HG03565 (cell line): ENCODE measurements around the gene HEMK1.

ENCODE experiments used
- ATAC-seq: cut with Tn5 transposase; IDR thresholded peaks from one replicate; pipeline ENCODE4 v1.9.1; 2021; ENCODE audit warnings: mild to moderate bottlenecking, moderate library complexity; ENCODE audit not compliant: unreplicated experiment

HEMK1 gene

DNA sequence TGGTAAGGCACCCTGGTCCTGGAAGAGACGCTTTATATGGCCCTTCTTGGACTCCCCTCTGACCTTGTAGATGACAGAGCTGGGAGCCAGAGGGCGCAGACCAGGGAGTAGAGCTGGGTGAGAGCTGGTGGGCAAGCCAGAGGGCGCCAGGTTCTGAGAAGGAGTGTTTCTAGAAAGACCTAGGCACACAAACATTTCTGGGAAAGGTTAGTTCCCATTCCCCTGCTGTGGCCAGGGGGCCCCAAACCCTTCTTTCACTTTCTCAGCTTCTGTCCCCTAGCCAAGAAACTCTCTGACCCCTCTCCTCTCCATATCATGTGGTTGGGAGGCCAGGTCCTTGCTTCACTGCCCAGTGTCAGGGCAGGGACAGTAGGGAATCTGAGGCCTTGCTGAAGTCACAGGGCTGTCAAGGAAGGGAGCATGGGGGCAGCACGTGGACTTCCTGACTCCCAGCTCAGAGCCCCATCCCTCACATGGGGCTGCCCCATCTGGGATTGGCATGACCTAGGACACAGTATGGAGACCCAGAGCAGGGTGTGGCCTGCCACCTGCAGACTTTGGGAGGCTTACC is 3.6 kb downstream of the HEMK1 start:
- ATAC-seq = no peak

DNA sequence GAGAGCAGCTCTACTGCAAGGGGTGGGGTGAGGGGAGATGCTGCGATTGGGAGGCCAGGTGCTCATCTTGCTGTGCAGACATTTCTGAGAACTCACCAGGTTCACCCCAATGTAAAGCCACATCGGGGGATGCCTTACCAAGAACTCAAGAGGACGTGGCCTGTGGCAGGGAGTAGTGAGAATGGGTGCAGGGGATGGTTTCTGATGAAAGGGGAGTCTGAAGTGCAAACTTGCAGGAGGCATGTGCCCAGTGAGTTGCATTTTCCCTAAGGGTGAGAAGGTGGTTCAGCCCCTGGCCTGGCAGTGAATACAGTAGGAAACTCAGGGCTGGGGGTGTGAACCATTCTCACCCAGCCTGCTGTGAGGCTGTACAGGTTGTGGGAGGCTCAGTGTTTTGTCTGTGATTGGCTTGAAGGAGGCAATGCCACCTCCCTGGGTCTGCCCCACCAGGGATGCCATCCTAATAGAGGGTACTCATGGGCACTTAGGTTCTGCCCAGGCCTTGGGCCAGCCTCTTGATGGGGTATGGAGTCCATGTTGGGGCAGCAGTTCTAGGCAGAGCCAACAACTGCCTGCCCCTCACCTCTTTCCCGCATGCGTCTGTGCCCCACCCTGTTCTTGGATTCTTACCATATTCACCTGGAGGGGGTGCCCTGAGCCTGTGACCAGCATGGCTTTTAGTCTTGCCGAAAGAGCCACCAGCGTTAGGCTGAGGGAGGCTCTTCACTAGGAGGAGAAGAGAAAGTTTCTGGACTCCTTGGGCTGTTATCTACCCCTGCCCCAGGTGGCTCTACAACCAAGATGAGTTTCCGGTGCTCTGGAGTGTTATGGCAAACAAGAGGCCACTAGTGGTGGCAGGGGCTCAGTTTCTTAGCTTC is 4.5 kb downstream of the HEMK1 start:
- no peak for ATAC-seq

- ATAC-seq = no peak
Measured at GRCh38 chr3:50574444-50574831, 5.1 kb downstream of the HEMK1 start.

DNA sequence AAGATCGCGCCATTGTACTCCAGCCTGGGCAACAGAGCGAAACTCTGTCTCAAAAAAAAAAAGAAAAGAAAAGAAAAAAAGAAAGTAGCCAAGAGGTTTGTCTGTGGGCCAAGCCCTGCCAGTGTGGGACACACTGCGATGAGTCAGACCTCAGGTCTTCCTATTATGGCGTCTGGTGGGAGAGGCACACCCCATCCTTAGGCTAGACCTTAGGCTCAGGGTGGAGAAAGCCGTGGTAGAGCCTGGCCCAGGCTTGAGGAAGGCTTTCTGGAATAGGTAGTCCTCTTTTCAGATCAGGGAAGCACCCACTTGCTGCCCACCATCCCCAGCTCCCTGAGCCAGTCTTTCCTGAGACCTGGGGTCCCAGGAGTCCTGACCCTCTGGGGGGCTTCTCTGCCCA is 6.0 kb downstream of the HEMK1 start:
- ATAC-seq = no peak

GRCh38 chr3:50577348-50577747 is 8.0 kb downstream of the HEMK1 start:
- no peak for ATAC-seq

DNA sequence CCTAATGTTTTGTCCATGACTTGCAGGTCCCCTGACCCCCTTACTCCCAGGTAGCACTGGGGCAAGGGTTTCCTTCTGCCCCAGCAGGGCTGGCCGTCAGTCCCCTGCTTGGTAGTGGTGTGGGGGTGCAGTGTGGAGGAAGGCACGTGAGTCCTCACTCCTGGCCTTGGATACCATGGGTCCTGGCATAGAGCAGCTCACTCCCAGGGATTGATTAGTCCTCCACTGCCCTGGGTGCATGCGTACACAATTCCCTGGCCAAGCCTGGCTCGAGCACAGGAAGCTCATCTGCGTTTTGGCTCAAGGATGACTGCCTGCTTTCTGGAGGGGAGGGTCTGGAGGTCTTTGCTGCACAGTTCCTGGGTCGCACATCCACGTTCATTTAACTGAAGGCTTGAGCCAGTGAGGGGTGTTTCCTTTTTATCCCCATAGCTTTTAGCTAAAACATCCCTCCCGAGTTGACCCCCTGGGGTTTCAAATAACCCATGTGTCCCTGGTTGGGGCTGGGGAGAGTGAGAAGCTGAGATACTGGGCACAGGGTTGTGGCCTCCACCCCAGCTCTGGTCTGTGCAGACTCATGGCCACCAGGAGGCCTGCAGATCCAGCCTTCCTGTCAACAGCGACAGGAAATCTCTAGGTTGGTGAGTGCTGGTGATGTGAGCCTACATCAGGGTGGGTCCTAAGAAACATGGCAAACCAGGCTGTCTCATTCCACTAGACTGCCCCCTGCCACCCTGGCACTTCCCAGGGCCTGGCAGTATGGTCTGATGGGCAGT is 11.5 kb downstream of the HEMK1 start:
- no peak for ATAC-seq

DNA sequence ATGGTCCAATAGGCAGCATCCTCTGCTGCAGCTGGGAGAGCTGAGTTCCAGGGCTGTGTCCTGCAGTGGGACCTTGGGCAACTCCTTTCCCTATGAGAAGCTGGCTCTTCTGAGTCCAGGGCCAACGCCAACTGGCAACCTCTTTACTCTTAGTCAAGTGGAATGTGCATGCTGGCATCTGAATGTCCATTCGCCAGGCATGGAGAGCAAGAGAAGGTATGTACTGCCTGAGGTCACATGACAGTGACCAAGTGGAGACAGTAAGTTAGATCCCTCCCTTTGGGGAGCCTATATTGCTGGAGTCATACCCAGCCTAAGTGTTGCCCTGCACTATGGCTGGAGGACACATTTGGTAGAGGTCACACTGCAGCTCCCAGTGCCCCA is 12.1 kb downstream of the HEMK1 start:
- no peak for ATAC-seq

DNA sequence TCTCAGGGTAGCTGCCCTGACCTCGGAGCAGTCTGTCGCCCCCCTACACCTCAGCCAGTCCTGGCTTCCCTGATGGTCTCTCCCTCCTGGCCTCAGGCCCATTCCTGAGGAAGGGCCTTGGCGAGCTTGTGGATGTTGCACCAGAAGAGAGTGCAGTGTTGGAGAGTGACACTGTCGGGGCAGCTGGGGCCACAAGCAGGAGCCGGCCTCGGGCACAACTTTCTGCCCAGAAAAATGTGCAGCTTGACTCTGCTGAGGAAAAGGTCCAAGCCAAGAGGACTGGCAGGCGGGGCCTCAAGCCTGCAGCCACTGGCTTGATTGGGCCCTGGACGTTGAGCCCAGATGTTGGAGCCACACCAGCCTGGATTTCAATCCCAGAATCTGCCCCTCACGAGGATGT is 12.8 kb downstream of the HEMK1 start:
- no peak for ATAC-seq

GRCh38 chr3:50583897-50584296 is 14.6 kb downstream of the HEMK1 start:
- no peak for ATAC-seq

DNA sequence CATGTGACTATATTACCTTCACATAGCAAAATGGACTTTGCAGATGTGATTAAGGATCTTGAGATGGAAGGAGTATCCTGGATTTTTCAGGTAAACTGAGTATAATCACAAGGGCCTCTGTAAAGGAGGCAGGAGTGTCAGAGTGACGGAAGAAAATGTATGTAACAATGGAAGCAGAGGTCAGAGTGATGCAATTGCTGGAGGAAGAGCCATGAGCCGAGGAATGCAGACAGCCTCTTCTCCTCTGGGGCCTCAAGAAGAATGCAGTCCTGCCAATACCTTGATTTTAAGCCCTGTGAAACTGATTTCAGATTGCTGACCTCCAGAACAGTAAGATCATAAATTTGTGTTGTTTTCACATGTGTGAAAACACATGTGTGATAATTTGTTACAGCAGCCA is 15.1 kb downstream of the HEMK1 start:
- no peak for ATAC-seq

GRCh38 chr3:50585919-50586762 is 16.8 kb downstream of the HEMK1 start:
- ATAC-seq = no peak

- ATAC-seq = no peak
Measured at GRCh38 chr3:50586763-50587070, 17.4 kb downstream of the HEMK1 start.

GRCh38 chr3:50587373-50587772 is 18.1 kb downstream of the HEMK1 start:
- no peak for ATAC-seq

DNA sequence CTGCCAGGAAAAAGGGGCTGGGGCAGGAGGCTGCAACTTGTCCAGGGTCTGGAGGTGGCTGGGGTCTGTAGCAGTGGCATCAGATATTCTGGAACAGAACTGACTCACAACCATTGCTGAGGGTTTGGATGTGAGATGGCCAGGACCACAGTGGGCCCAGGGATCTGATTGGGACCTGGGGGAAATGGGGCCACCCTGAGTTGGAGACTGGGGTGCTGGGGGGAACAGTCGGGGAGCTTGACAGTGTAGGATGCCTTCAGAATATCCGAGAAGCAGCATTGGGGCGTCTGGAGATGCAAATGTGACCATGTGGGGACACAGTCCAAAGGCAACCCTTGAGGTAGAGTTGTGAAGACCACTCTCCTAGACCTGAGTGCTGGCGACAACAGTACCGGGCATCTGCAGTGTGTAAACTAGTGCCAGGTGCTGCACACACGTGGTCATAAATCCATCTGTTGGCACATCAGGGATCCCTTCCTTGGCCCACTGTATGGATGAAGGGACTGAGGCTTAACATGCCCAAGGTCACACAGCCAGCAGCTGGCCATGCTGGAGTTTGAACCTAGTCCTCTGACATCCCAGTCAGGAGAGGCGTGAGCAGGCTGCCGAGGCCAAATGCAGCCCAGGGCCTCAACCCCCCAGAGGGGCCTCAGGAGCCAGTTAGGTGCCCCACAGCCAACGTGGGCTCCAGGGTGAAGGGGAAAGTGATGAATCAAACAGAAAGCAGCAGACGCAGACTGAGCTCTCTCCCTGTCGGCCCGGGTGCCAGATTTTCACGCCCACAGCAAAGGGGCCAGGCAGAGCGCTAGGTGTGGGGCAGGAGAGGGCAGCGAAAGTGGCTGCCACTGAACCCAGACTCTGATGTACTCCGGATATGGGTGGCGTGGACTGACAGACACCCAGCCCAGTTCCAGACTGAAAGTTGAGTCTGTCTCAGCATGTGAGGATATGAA is 18.8 kb downstream of the HEMK1 start:
- ATAC-seq = no peak

DNA sequence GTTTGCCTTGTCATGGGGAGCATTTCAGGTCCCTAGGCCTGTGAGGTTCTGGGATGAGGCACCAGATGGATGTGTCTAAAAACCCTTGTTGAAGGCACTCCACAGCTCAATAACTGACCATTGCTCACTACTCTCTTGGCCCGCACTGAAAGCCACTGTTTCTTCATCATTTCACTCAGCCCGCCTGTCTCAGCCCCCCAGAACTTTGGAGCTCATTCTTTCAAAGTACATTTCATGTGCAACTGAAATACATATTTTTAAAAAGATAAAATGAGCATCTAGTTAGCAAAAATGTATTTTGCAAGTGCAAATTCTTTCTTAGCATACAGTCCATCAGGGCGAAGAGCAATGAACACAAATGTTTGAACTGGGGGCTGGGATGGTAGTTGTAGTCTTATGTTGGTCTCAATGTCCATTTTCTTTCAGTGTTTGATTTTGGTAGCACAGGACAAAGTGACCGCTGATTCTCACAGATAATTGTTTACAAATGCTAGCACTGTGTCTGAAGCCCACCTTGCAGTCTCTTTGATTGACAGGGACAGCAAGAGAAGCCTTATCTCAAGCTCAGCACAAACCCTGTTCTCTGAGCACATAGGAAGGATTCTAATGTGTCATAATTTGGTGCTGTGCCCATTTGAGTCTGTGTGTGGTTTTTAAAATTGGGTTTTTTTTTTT is 19.6 kb downstream of the HEMK1 start:
- no peak for ATAC-seq

DNA sequence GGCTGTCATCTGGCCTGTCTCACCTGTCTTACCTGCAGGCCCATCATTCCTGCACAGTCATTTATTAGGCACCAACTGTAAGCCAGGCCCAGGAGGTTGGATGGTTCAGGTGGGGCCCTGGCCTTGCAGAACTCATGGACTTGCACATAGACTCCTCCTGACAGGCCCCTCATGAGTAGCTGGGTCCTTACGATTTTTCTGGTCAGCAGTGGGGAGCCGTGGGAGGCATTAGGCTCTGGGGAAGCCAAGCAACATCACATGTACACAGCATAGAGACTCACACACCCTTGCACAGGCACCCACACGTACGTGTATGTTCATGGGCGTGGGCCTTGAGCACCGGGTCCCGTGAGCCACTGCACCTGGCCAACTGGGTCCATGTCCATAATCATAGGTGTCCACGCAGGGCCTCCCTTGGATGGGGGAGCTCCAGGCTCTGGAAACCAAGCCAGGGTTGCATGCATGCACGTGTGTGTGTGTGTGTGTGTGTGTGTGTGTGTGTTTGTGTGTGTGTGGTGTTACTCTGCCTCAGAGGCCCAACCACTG is 21.9 kb downstream of the HEMK1 start:
- no peak for ATAC-seq

DNA sequence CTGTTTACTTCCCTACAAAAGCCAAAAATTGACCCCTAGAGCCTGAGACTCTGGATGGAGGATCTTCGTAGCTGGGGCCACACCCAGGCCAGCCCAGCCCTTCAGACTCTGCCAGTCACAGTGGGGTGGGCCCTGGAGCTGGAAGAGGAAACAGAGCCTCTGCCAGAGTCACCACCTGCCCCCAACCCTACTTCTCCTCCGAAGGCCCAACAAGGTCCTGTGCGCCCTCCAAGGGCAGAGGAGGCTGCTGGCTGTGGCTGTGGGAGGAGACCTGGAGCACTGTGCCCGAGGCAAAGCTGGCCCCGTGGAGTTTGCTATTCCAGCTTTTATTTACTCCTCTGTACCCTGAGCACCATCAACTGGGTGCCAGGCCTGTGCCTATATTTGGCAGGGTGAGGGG is 23.2 kb downstream of the HEMK1 start:
- no peak for ATAC-seq

GRCh38 chr3:50594253-50594785 is 25.0 kb downstream of the HEMK1 start:
- no peak for ATAC-seq

DNA sequence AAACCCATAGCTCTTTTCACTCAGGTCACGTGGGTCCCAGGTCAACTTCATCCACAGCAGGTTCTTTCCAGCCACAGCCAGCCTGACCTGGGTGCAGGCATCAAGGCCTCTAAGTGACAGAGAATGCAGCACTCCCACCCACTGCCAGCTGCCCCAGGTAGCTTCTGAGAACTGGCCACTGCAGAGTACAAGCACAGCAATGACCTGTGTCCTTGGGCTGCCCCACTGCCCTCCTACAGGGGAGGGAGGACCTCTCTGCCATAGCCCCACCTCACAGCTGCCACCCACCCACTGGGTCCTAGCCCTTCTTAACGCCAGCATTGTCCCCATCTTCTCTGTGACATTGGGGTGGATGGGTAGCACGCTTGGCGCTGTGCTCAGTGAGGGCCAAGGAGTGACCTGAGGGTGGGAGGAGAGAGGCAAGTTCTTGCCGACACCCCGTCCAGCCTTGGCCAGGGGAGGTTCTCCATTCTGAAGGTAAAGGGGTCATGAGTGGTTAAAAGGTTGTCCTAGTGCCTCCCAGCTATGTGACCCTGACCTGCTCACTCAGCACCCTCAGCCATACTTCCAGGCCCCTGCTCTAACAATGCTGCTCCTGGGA is 29.9 kb downstream of the HEMK1 start:
- ATAC-seq = no peak
